GM12878 (cell line): ENCODE results near the gene ZDHHC14. TPM values are rescaled to one million over a fixed set of nuclear protein-coding genes. Genes with fewer than 3 reads are reported as not detected.

Source experiments
- ATAC-seq: fragments of 200-7000 bp; cut with Tn5 transposase; 3 replicates; pipeline ENCODE4 v1.9.1; 2020; ENCODE audit warnings: mild to moderate bottlenecking, moderate library complexity
- BruUV-seq: library from RNA; stranded (reverse); fragments of 400-500 nt; replicated peaks from 2 replicates; lab custom pipeline; 2021; lab: Mats Ljungman, UMichigan
- CTCF ChIA-PET: fragments of 300-600 bp; sonication (Branson Sonifier 250); formaldehyde crosslinking; extraction: SDS; loops from one replicate; lab custom pipeline; 2021; ENCODE audit warnings: inconsistent platforms; lab: Yijun Ruan, JAX
- POLR2A ChIA-PET: fragments of 350-600 bp; formaldehyde crosslinking; extraction: SDS; loops from one replicate; lab custom pipeline; 2021; ENCODE audit warnings: inconsistent platforms; lab: Charles Lee
- RAD21 ChIA-PET: fragments of 300-600 bp; sonication (Branson Sonifier 250); formaldehyde crosslinking; loops from one replicate; lab custom pipeline; 2023; ENCODE audit warnings: antibody characterized with exemption; ENCODE audit not compliant: unreplicated experiment; lab: Charles Lee
- SMC1A ChIA-PET: fragments of 300-600 bp; sonication (Branson Sonifier 250); formaldehyde crosslinking; loops from one replicate; lab custom pipeline; 2023; ENCODE audit not compliant: unreplicated experiment, uncharacterized antibody; lab: Charles Lee
- DNase-seq: peaks from one replicate; pipeline ENCODE4 v3.0.0-alpha.2; 2011; ENCODE audit warnings: low read depth, low spot score
- FAIRE-seq: peaks from 3 replicates; lab custom pipeline; 2011; peaks lifted over from hg19 to GRCh38; lab: Jason Lieb, UNC
- H2AFZ ChIP-seq: 2 replicates; pipeline ENCODE4 v1.6.0; 2011; ENCODE audit warnings: low read depth, low read length, control low read depth; ENCODE audit not compliant: control insufficient read depth
- H3K27ac ChIP-seq: 2 replicates; pipeline ENCODE4 v1.5.1; 2011; ENCODE audit warnings: control low read depth; ENCODE audit not compliant: control insufficient read depth, insufficient read depth
- H3K27me3 ChIP-seq, 2 experiments: replicated peaks in 1 of 2; 2 replicates each; pipeline versions ENCODE4 v1.6.0 to v1.6.1; 2011; ENCODE audit warnings: low read length in 1 of 2; ENCODE audit not compliant: control insufficient read depth in 2 of 2, insufficient read depth in 2 of 2
- H3K36me3 ChIP-seq, 2 experiments: 2 replicates each; pipeline ENCODE4 v1.5.1; 2011; ENCODE audit warnings: low read length in 1 of 2; ENCODE audit not compliant: control insufficient read depth in 2 of 2, insufficient read depth in 2 of 2
- H3K4me1 ChIP-seq: 2 replicates; pipeline ENCODE4 v1.6.1; 2011; ENCODE audit warnings: mild to moderate bottlenecking, low read length, moderate library complexity, mixed read lengths; ENCODE audit not compliant: control insufficient read depth, insufficient read depth
- H3K4me2 ChIP-seq: 2 replicates; pipeline ENCODE4 v1.6.0; 2011; ENCODE audit warnings: control low read depth; ENCODE audit not compliant: control insufficient read depth, insufficient read depth
- H3K4me3 ChIP-seq: fragments of 200-600 bp; sonication (generic); 2 replicates; pipeline ENCODE4 v1.5.1; 2016
- H3K79me2 ChIP-seq: 2 replicates; pipeline ENCODE4 v1.6.0; 2011; ENCODE audit warnings: low read length; ENCODE audit not compliant: control insufficient read depth, insufficient read depth
- H3K9ac ChIP-seq: 2 replicates; pipeline ENCODE4 v1.8.0; 2011; ENCODE audit warnings: low read length, control low read depth, mixed read lengths; ENCODE audit not compliant: control insufficient read depth, insufficient read depth
- H3K9me3 ChIP-seq: replicated peaks from 3 replicates; pipeline ENCODE4 v1.5.1; 2011; ENCODE audit warnings: mild to moderate bottlenecking, low read length; ENCODE audit not compliant: control insufficient read depth, insufficient read depth
- H4K20me1 ChIP-seq: 2 replicates; pipeline ENCODE4 v1.6.0; 2011; ENCODE audit not compliant: control insufficient read depth, insufficient read depth
- BACH1 ChIP-seq: fragments of 450-650 bp; IDR thresholded peaks from 2 replicates; pipeline ENCODE4 v1.6.1; 2017; ENCODE audit warnings: mild to moderate bottlenecking, borderline replicate concordance
- BCL3 ChIP-seq: IDR thresholded peaks from 2 replicates; pipeline ENCODE4 v1.6.1; 2011; ENCODE audit warnings: borderline replicate concordance, low read depth, mild to moderate bottlenecking, moderate library complexity, low read length; ENCODE audit not compliant: insufficient read depth, poor library complexity, severe bottlenecking
- CBX5 ChIP-seq: sonication (generic); IDR thresholded peaks from 2 replicates; pipeline ENCODE4 v1.6.1; 2016; ENCODE audit warnings: low read depth, moderate library complexity, mild to moderate bottlenecking, inconsistent platforms
- EGR1 ChIP-seq, 2 experiments: IDR thresholded peaks; 1 replicate in 1 of 2; 2 replicates in 1 of 2; pipeline ENCODE4 v1.6.1; 2011 to 2012; ENCODE audit warnings: low read depth in 2 of 2, low read length in 2 of 2, borderline replicate concordance in 1 of 2, mild to moderate bottlenecking in 1 of 2, moderate library complexity in 1 of 2
- ELK1 ChIP-seq: IDR thresholded peaks from 2 replicates; pipeline ENCODE4 v1.6.1; 2012; ENCODE audit warnings: low read depth, low read length, improper control_type of control experiment
- FOXM1 ChIP-seq: IDR thresholded peaks from 2 replicates; pipeline ENCODE4 v1.6.1; 2012; ENCODE audit warnings: low read depth, mild to moderate bottlenecking, inconsistent platforms, low read length, moderate library complexity
- GABPA ChIP-seq: IDR thresholded peaks from 2 replicates; pipeline ENCODE4 v1.6.1; 2014; ENCODE audit warnings: antibody characterized with exemption, low read depth, mild to moderate bottlenecking, inconsistent platforms
- IRF4 ChIP-seq: IDR thresholded peaks from 2 replicates; pipeline ENCODE4 v1.6.1; 2011; ENCODE audit warnings: low read depth, low read length
- KLF5 ChIP-seq: fragments of 450-650 bp; IDR thresholded peaks from 2 replicates; pipeline ENCODE4 v1.6.1; 2014; ENCODE audit warnings: mild to moderate bottlenecking; ENCODE audit not compliant: partially characterized antibody
- LARP7 ChIP-seq: fragments of 450-650 bp; IDR thresholded peaks from 2 replicates; pipeline ENCODE4 v1.6.1; 2017; ENCODE audit warnings: mild to moderate bottlenecking
- MXI1 ChIP-seq: fragments of 150-350 bp; IDR thresholded peaks from 2 replicates; pipeline ENCODE4 v1.6.1; 2011; ENCODE audit warnings: low read depth, mild to moderate bottlenecking, inconsistent platforms, low read length, improper control_type of control experiment
- NFIC ChIP-seq: IDR thresholded peaks from 2 replicates; pipeline ENCODE4 v1.6.1; 2012; ENCODE audit warnings: low read depth, mild to moderate bottlenecking, inconsistent platforms, low read length, moderate library complexity
- NR2F1 ChIP-seq: fragments of 450-650 bp; conservative IDR thresholded peaks from 2 replicates; pipeline ENCODE4 v1.6.1; 2017; ENCODE audit warnings: mild to moderate bottlenecking
- NRF1 ChIP-seq: conservative IDR thresholded peaks from 2 replicates; pipeline ENCODE4 v1.6.1; 2011; ENCODE audit warnings: mild to moderate bottlenecking, low read depth, low read length, improper control_type of control experiment
- PAX5 ChIP-seq: IDR thresholded peaks from 2 replicates; pipeline ENCODE4 v1.6.1; 2011; ENCODE audit warnings: low read depth, low read length, borderline replicate concordance
- SMAD1 ChIP-seq: fragments of 450-650 bp; IDR thresholded peaks from 2 replicates; pipeline ENCODE4 v1.6.1; 2018; ENCODE audit warnings: mild to moderate bottlenecking, low read depth; ENCODE audit not compliant: partially characterized antibody
- ZNF274 ChIP-seq: IDR thresholded peaks from one replicate; pipeline ENCODE4 v1.8.0; 2011; ENCODE audit not compliant: insufficient read length, insufficient read depth
- whole genome bisulfite sequencing: methylation state at CpG from one replicate; pipeline ENCODE4 v1.1.6; 2016; ENCODE audit warnings: low lambda C conversion rate; ENCODE audit not compliant: insufficient replicate concordance, insufficient coverage; ENCODE audit errors: missing lambda C conversion rate; 5-methylcytosine and 5-hydroxymethylcytosine counted together
- in situ Hi-C: fragments of 300-500 bp; cut with MboI; formaldehyde crosslinking; loops from 9 replicates; pipeline ENCODE4 v1.14.3; 2018; ENCODE audit warnings: mixed read lengths
- intact Hi-C: fragments of 100-400 bp; cut with micrococcal nuclease; formaldehyde crosslinking; loops from one replicate; pipeline ENCODE4 v1.14.2; 2022; ENCODE audit not compliant: unreplicated experiment
- polyA plus RNA-seq, 11 experiments: library from polyadenylated mRNA; depleted of rRNA in 4 of 11; unstranded in 6 of 11; stranded (reverse) in 5 of 11; fragments of >200 nt; fragmentation: Nextera tagmentation in 4 of 11; fragmentation: Illumina TruSeq in 1 of 11; extraction: Ambion mirVana in 4 of 11; extraction: Trizol in 1 of 11; gene quantifications; 1 replicate in 1 of 11; 2 replicates in 10 of 11; pipeline versions ENCODE4 v1.2.1 to v1.2.3, GENCODE V29; 2011 to 2016; ENCODE audit warnings: inconsistent platforms in 2 of 11, missing spikeins in 2 of 11, low read depth in 1 of 11
- total RNA-seq, 4 experiments: library from RNA; depleted of rRNA in 3 of 4; stranded (reverse); fragments of >200 nt in 3 of 4; fragmentation: Illumina TruSeq in 1 of 4; extraction: Trizol in 1 of 4; gene quantifications; 2 replicates each; pipeline versions ENCODE4 v1.2.1 to v1.2.3, GENCODE V29; 2013 to 2021
- TF ChIP-seq, protein P1 (sequence below): fragments of 450-650 bp; IDR thresholded peaks from 2 replicates; pipeline ENCODE4 v1.6.1; 2016; ENCODE audit warnings: mild to moderate bottlenecking
- TF ChIP-seq, protein P2 (sequence below): IDR thresholded peaks from 2 replicates; pipeline ENCODE4 v1.6.1; 2012; ENCODE audit warnings: low read depth, low read length, improper control_type of control experiment

The ZDHHC14 gene
- total and polyA plus RNA-seq, 10 of the 15 experiments (the other 5 are each of a cell fraction or from before 2014, with no cell fraction given): 0.15 to 16.0 (median 0.76) TPM; not detected in 1

DNA sequence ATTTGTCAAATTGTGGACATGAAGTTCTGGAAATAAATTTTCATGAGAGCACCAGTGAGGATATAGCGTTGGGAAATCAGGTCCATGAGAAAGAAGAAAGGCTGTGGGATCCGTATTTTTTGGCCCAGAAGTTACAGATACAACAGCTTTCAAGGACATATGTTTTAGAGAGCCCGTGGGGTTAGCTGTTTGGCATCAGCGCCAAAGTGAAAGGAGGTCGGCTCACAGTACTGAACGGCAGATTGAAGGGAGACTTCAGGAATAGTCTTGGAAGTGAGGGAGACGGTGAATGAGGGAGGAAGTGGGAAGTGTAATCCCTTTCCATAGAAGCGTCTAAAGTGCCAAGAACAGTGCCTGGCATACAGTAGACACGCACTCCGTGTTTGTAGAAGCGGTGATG is 31.8 kb downstream of the ZDHHC14 start:
- CTCF ChIA-PET: interaction anchor here (0.8 to 2.1 kb wide), 2 partner anchors 10 to 17 kb away, joined by 3 to 6 read pairs; no protein-coding TSS in a partner anchor
- no peaks in the 10 kb centered on the region; the same call in 2 of the 3 replicates for H3K9me3 ChIP-seq
- RAD21 ChIA-PET: no interaction called here
- no peak overlapping the region for H3K9ac ChIP-seq
- H2AFZ ChIP-seq: no peak overlapping the region
- no peaks in the 10 kb centered on the region for H3K4me1 ChIP-seq
- POLR2A ChIA-PET: interaction anchor here (1.3 to 1.5 kb wide), 2 partner anchors 10 to 30 kb away, joined by 3 to 9 read pairs; no protein-coding TSS in a partner anchor
- no peaks in the 10 kb centered on the region for H4K20me1 ChIP-seq
- DNase-seq (no peak), FAIRE-seq (no peak), ATAC-seq (no peak)
- intact Hi-C loops (no loop called here), in situ Hi-C loops (no loop called here)
- H3K36me3 ChIP-seq: peaks cover 0 to 2% of the 10 kb centered on the region in 2 experiments; a peak in 1 of 4 replicates
- no peak overlapping the region for H3K27ac ChIP-seq
- no peak overlapping the region for H3K4me3 ChIP-seq
- SMC1A ChIA-PET: interaction anchor here (0.6 to 0.9 kb wide), 2 partner anchors 28 to 98 kb away, joined by 3 to 5 read pairs; no protein-coding TSS in a partner anchor
- no peaks in the 10 kb centered on the region for H3K27me3 ChIP-seq
- WGBS: 89% methylated on average over 11 of the region's 11 CpGs
- no peak overlapping the region for H3K4me2 ChIP-seq
- no TSS peak for BruUV-seq
- no peaks in the 10 kb centered on the region for H3K79me2 ChIP-seq
- no peak for TF ChIP-seq FOXM1
- TF ChIP-seq NRF1: no peak
- TF ChIP-seq LARP7: no peak
- no peak for TF ChIP-seq GABPA
- no peak for TF ChIP-seq BACH1
- no peak for TF ChIP-seq PAX5
- TF ChIP-seq NR2F1: no peak
- TF ChIP-seq EGR1 (IDR thresholded peaks at IDR 0.05; ENCODE audit: borderline replicate concordance in 1 of 2, low read depth in 2 of 2, low read length in 2 of 2): no peak
- TF ChIP-seq KLF5: no peak
- TF ChIP-seq, protein P1, sequence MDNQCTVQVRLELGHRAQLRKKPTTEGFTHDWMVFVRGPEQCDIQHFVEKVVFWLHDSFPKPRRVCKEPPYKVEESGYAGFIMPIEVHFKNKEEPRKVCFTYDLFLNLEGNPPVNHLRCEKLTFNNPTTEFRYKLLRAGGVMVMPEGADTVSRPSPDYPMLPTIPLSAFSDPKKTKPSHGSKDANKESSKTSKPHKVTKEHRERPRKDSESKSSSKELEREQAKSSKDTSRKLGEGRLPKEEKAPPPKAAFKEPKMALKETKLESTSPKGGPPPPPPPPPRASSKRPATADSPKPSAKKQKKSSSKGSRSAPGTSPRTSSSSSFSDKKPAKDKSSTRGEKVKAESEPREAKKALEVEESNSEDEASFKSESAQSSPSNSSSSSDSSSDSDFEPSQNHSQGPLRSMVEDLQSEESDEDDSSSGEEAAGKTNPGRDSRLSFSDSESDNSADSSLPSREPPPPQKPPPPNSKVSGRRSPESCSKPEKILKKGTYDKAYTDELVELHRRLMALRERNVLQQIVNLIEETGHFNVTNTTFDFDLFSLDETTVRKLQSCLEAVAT: no peak
- no peak for TF ChIP-seq CBX5
- TF ChIP-seq MXI1: no peak
- TF ChIP-seq BCL3: no peak
- TF ChIP-seq ELK1: no peak
- no peak for TF ChIP-seq IRF4
- no peak for TF ChIP-seq ZNF274
- no peak for TF ChIP-seq SMAD1
- TF ChIP-seq, protein P2, sequence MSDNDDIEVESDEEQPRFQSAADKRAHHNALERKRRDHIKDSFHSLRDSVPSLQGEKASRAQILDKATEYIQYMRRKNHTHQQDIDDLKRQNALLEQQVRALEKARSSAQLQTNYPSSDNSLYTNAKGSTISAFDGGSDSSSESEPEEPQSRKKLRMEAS: no peak
- no peak for TF ChIP-seq NFIC
